GM21825 (cell line): Measurements from ENCODE around the gene ACTBL2.

Source experiments
- ATAC-seq: cut with Tn5 transposase; IDR thresholded peaks from one replicate; pipeline ENCODE4 v1.9.1; 2021; ENCODE audit warnings: mild to moderate bottlenecking, moderate library complexity; ENCODE audit not compliant: unreplicated experiment

ACTBL2 gene

DNA sequence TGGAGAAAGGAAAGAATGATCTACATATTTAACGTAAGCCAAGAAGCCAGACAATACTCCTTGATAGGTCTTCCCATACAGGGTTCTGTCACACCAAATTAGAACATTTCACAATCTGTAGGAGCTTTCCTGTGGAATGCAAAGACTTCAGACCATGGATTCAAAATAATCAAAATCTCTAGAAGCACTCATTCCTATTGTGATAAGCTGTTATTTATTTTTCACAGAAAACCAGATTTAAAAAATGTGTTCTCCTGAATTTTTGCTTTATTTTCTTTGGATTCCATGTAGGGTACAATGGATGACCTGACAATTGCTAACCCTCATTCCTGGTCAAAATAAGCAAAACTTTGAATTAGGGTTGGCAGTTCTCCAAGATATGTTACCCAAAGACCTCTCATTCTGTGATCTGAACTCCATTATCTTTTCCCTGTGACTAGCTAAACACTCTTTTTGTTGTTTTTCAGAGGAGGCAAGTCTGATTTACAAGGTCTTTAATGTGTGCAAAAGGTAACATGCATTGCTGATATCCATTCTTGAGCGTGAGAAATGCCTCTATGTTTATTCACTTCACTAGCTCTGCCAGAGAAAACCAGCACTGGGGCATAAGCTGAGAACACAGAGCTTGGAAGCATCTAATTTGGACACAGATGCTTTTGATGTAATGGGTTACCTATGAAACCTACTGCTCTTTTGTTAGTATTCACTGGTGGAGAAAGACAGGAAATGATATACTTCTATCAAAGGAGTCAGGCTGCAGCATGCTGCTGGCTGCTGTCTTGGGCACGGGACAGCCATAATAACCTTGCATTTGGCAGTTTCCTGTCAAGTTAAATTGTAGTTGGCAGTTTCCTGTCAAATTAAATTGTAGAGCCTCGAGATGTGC lies 31.4 kb downstream of the ACTBL2 start:
- ATAC-seq, result no peak

DNA sequence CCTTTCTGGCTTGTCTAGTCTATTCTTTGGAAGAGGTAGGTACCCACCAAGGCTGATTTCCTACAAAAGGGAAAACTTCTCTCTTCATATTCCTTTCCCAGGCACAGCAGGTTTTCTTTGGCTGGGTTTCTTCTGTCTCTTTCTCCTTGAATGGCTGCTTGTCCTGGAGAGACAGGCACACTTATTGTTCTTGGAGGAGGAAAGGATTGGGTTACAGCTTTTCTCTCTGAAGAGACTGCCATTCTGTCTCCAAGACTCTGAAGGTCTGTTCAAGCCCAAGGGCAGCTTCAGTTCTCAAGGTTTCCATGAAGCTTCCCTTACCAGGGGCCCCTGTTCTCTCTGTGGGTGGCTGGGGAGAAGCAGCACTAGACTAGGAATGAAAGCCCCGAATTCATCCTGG lies 33.9 kb downstream of the ACTBL2 start:
- ATAC-seq, result no peak

DNA sequence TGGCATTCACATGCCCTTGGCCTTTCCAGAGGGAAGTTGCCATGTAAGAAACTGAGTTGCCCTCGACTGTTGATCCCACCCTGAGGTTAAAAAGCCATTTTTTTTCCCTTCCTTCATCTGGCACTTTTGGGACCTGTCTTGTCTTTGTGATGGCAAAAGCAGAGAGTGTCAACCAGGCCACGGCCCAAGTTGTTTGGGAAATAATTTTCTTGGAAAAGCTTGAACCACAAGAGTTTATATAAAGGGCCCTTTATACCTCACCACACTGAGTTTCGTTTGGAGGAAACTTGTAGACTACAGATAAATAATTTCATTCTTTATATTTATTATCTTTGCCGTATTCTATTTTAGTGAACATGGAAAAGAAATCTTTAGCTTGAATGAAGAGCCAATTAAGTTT lies 34.3 kb downstream of the ACTBL2 start:
- no peak for ATAC-seq

DNA sequence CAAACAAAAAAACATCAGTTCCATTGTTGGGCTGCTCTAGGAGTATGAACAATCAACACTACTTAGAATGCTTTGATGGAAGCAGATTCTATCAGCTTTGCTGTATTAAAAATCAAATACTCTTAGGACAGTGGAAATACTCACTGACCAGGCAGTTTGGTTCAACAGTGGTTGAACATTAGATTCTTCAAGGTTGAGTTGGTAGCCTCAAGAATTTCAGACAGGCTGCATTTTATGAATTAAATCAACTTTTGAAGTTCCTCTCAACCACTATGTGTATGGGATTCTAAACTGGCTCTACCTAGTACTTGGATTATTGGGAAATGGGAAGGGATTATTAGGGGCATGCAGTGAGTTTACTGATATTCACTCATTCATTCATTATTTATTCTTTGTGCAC lies 35.0 kb downstream of the ACTBL2 start:
- ATAC-seq, result no peak

DNA sequence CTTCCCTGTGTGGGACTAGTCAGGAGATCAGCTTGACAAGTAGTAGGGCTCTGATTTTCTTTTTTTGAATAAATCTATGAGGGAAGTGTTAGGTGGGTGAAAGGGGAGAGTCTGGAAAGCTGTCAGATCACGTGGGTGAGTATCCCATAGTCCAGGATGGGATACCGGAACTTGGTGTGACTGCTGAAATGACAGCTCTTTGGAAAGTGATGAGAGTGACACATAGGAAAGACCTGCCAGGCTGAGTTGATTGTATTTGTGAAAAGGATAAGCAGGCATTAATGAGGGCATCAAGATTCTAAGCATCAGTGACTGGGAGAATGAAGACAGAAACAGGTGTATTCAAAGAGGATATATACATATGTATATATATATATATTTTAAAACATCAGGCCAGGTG lies 35.6 kb downstream of the ACTBL2 start:
- no peak for ATAC-seq

DNA sequence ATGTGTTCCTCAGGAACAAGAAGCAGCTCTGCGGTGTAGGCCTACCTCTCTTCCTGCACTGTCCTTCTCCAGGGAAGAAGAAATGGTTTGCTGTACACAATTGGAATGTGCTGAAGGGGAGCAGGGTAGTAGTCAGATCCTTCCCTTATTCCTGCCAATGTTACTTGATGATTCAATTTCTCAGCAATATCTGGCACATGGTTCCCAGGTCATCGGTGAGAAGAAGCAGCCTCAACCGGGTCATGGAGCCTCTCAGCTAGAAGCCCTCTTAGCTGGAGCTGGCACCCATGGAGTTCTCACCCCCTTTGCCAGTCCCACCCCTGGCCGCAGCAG lies 36.9 kb downstream of the ACTBL2 start:
- ATAC-seq, result no peak

DNA sequence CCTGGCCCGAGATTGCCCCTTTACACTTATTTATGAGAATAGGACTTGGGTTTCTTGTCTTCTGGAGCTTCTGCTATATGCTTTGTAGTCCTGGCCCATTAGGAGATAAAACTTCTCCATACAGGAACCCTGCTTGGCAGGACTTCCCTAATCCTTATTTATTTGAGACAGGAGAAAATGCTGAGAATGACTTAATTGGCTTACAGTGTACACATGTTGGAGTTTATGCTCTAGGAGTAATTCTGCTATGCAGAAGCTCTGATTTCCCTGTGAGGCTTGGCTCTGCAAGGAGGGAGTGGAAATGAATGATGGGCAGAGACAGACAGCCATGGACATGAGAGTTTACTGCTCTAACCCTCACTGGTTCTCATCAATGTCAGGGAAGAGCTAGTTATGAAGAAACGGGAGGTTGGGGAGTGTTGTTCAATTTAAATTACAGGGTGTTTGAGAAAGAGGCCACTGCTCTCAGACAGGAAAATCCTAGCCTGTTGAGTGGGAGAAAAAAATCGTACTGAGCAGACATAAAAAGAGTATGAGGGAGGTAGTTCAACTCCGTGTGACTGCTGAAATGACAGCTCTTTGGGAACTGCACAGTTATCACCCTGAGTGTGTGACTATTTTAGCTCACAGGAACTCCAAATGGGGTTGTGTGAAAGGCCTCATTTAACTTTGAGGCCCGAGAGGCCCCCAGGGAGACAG lies 37.5 kb downstream of the ACTBL2 start:
- no peak for ATAC-seq

DNA sequence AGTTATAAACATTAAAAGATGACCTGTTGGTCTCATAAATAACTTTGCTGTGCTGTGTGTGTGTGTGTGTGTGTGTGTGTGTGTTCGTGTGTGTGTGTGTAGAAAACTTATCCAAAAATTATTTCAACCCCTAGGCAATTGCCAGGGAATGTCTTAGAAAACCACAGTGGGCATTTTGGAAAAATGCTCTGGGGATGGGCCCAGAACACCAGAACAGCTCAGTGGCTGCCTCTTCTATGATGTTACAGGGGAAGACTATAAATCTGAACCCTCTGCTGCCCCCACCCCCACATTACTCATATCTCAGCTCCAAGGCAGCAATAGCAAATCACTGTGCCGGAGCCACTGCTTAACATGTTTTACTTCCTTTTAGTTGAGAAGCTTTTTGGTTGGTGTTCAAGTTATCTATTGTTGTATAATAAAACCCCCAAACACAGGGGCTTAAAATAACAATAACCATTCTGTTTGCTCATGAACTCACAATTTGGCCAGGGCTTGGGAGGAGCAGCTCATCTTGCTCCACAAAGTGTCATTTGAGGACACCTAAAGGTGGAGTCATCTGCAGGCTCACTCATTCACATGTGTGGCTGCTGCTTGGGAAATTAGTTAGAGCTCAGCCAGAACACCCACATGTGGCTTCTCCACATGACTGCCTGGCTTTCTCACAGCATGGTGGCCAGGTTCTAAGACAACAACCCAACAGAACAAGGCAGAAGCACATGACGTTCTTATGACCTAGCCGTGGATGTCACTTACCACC lies 40.4 kb downstream of the ACTBL2 start:
- no peak for ATAC-seq

DNA sequence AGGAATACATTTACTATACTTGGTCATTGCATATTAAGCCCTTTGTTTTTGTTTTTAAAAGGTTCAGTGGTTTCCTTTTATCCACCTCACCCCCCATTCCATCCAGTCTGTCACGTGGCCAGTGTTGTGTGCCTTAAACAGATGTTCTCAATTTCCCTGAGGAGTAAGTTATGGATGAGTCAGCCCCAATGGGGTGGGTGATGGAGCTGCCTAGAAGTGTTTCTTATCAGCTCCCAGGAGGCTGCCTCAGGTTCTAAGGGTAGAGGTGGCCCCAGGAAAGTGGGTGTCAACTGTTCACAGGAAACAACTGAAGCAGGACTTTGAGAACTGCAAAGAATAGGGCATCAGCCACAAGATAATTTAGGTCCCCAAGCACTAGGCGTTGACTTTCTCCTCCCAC lies 41.1 kb downstream of the ACTBL2 start:
- ATAC-seq, result no peak

DNA sequence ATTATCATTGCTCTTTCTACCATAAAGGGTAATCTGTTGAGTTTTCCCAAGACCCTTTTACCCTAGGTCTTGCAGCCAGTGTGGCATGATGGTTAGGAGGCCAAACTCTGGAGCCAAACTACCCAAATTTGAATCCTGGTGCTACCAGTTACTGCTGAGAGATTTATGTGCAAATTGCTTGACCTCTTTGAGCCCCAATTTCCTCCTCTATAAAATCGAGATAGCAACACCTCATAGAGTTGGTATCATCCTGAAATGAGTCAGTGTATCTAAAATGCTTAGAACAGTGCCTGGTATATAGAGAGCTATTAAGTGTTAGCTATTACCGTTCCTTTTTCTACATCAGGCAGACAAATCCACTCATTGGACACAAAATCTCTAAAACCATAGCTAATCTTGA lies 43.0 kb downstream of the ACTBL2 start:
- no peak for ATAC-seq

DNA sequence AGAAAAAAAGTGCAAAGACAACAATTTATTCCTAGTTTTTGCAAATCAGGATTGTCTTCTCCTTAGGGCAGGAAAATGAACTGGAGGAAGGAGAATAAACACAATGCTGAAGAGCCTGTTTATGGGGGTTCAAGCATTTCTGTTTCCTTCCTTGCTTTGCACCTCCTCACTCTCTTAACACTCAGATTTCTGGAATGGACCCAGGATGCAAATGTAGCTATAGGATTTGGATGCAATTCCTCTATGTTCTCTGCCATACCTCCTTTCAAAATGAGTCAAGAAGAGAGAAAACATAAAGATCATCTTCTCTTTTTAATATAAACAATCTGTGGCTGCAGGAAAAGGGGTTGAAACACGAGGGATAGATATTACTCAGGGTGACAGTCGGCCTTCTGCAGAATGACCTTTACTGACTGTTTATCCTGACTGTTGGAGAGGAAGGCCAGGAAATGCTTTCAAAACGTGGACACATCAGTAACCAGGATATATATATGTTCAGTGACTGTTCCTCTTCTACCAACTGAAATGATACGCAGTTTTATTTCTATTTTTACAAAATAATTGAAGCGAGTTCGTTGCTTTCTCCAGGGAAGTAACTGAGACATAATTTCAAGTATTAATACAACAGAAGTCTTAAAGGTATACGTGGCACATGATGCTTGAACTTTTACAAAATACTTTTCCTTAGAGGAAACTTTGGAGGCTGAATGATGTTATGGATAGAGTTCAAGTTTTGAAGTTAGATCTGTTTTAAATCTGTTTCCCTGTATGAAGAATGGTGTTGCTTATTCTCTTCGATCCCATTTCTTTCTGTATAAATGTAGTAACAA lies 44.4 kb downstream of the ACTBL2 start:
- no peak for ATAC-seq

DNA sequence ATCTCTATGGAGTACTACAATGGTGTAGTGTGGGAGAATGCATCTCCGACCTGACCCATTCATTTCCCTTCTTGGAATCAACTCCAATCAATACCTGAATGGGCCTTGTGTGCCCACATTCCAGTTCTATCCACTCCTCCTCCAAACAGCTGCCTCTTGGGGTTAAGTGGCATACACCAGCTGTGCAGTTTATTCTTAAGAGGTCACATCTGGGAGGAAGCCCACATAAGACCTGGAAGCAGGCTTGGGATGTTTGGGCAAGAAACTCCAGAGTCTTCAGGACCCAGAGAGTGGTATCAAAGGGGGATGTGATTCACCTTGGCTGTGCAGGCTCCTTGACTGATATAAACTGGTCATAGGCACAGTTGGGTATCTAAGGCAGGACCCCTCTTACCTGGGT lies 46.0 kb downstream of the ACTBL2 start:
- no peak for ATAC-seq

DNA sequence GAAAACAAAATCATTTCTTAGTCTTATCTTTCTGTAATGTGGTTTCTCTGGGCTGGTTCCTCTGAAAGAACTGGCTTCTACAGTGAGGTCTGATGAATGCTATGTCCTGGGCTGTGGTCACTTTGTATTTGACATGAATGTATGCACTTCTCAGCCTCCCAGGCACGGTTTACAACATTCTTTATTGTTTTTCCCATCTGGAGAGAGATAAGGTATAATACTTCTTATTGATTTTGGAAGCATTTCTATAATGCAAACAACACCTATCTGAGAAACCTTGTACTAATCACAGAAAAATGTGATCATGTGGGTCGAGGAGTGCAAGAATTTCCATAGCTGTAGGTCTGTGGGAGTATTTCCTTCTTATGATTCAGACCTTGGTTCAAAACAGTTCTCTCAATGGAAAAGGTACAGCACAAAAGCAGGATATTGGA lies 46.9 kb downstream of the ACTBL2 start:
- no peak for ATAC-seq

DNA sequence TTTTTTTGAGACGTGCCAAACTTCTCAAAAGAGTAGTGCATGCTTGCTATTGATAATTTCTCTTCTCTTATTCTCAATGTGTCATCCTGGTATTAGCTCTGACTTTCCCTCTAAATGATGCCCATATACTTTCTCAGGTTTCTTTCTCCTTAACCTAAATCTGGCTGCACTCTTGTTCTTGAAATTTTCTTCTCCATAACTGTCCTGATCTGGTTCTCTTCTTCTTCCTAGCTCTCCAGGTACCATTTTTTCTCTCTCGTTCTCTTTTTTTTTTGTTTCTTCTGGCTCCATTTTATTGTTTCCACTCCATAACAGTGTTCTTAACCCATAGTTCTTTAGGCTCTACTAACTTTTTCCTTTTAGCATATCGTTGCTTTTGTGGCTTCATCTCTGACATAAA lies 47.9 kb downstream of the ACTBL2 start:
- no peak for ATAC-seq

DNA sequence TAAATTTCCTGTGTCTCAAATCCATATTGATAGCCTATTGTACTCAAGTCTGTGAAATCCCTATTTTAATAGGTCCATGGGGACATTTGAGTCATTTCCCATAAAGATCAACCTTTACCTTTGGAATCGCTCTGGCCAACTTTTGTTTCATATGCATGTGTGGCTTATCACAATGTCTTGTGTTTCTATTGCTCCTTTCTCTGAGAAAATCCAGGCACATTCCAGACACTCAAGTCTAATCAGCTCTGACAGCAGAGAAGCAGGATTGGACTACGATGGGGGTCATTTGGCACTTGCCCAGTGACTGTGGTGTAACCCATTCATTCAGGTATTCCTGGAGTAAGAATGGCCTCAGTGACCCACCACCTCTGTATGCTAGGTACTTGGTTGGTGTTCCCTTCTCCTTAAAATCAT lies 48.4 kb downstream of the ACTBL2 start:
- no peak for ATAC-seq

DNA sequence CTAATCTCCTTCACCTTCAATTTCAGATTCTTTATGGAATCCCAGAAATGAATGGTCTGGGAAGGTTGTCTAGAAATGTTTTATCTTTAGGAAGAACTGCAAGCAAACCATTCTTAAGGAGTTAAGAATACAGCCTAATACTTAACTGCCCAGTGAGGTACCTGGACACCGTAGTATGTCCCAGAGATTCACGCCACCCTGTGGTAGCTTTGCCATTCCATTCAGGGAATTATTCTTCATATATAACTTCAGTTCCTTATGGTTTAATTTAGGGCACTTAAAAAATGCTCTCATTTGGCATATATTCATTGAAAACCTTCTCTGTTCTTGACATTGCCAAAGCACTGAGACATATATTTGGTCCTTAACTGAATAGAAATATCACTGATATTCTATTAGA lies 49.7 kb downstream of the ACTBL2 start:
- ATAC-seq, result no peak

DNA sequence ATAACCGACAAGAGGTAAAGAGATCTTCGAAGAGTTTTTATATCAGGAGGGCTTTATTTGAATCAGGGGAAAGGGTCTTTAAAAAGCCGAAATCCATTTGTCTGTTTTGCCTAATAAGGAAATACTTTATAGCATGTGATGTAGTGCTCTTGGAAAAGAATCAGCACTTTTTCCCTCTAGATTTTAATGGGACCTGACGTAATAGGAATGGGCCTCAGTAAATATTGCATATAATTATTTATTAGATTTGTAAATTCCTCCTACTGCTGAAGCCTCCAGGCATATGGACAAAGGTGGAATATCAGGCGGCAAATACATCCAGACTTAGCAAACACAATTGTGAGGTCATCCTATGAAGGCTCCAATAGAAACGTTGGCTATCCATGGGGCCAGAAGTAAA lies 50.9 kb downstream of the ACTBL2 start:
- no peak for ATAC-seq
